BE2C (cell line): ENCODE measurements around the gene AMFR.

Source experiments
- DNase-seq: peaks from one replicate; pipeline ENCODE4 v3.0.0-alpha.2; 2020
- H3K27me3 ChIP-seq: fragments of 250-450 bp; sonication (Bioruptor Pico); 2 replicates; pipeline ENCODE4 v1.5.1; 2020; ENCODE audit warnings: mild to moderate bottlenecking
- H3K36me3 ChIP-seq: fragments of 250-450 bp; sonication (Bioruptor Pico); 2 replicates; pipeline ENCODE4 v1.5.1; 2020; ENCODE audit warnings: mild to moderate bottlenecking
- H3K4me1 ChIP-seq: fragments of 250-450 bp; sonication (Bioruptor Pico); 2 replicates; pipeline ENCODE4 v1.5.1; 2020
- H3K4me3 ChIP-seq: 2 replicates; pipeline ENCODE4 v1.5.1; 2011; ENCODE audit warnings: low read depth, low read length
- H3K9me3 ChIP-seq: fragments of 250-450 bp; sonication (Bioruptor Pico); 2 replicates; pipeline ENCODE4 v1.5.1; 2020
- TF ChIP-seq, protein P1 (sequence below): IDR thresholded peaks from 2 replicates; pipeline ENCODE4 v1.5.1; 2012; ENCODE audit warnings: mild to moderate bottlenecking, low read depth, low read length

AMFR gene

DNA sequence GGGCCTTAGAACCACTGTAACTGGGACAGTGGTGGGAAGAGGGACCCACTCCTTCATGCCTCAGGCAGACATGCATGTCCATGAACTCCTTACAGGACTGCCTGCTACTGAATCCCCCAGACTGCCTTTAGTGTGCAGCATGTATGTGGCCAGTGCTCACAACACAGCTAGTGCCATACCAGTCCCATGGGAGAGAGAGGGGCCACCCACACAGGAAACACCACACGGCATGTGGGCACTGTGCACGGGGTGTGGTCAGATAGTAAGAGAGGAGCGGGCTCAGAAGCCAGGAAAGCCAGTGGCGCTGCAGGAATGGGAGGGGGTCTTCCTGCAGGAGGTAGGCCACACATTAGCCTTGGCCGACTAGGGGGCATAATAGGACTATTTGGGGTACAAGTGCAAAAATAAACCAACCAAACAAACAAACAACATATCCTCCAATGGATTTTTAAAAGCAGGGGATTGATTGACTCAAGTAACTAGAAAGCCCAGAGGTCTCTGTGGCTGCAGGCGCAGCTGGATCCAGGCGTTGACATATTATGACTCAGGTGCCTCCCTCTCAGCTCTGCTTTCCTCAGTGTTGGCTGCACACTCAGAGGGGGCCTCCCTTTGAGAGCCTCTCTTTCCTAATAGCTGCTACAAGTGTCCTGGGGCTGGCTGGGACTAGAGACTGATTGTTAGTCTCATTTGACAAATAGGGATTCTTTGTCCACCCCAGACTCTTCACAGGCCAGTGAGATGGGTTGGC, 104.4 kb downstream of the AMFR start:
- Histone ChIP-seq H3K4me3 (no peak overlapping the region), H3K4me1 (peaks cover 11% of the 10 kb centered on the region), H3K9me3 (no peaks in the 10 kb centered on the region), H3K27me3 (no peaks in the 10 kb centered on the region), H3K36me3 (peaks cover 28% of the 10 kb centered on the region)
- TF ChIP-seq, protein P1, sequence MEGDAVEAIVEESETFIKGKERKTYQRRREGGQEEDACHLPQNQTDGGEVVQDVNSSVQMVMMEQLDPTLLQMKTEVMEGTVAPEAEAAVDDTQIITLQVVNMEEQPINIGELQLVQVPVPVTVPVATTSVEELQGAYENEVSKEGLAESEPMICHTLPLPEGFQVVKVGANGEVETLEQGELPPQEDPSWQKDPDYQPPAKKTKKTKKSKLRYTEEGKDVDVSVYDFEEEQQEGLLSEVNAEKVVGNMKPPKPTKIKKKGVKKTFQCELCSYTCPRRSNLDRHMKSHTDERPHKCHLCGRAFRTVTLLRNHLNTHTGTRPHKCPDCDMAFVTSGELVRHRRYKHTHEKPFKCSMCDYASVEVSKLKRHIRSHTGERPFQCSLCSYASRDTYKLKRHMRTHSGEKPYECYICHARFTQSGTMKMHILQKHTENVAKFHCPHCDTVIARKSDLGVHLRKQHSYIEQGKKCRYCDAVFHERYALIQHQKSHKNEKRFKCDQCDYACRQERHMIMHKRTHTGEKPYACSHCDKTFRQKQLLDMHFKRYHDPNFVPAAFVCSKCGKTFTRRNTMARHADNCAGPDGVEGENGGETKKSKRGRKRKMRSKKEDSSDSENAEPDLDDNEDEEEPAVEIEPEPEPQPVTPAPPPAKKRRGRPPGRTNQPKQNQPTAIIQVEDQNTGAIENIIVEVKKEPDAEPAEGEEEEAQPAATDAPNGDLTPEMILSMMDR, result no peak
- DNase-seq, result no peak

DNA sequence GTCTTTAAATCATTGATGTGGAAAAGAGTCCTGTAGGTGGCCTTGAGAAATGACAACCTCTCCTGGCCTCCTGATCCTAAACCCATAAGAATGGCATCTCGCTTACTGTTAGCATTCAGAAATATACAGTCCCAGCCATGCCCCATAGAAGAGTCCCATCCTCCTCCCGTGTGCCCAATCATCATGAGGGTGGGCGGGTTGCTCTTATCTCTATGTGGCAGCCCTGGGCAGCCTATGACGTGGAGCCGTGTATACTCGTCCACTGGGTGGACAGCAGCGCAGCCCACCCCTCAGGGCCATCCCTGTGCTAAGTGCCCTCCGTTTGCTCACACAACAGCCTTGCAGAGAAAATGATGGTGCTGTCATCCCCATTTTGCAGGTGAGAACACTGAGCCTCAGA, 105.3 kb downstream of the AMFR start:
- no peaks in the 10 kb centered on the region for H3K27me3 ChIP-seq
- TF ChIP-seq, protein P1, result no peak
- no peak overlapping the region for H3K4me3 ChIP-seq
- H3K9me3 ChIP-seq, result no peaks in the 10 kb centered on the region
- peaks cover 20% of the 10 kb centered on the region for H3K36me3 ChIP-seq
- DNase-seq, result no peak
- H3K4me1 ChIP-seq, result peaks cover 11% of the 10 kb centered on the region

DNA sequence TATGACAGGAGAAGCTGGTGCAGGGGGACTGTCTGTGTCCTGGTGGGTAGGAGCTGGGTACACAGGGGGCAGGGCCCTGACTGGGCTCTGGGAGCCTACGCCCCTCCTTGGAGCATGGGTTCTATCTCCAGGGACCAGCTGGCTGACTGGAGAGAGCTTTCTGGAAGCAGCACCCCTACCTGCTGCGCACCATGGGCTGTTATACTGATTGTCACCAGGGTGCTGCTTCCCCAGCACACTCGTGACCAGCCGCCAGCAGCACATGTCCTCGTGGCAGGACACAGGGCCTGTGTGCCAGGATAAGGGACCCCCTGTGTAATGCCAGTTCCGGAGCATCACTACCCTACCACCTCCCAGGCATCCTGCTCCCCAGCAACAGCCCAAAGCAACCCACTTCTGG, 106.0 kb downstream of the AMFR start:
- Histone ChIP-seq H3K9me3 (no peaks in the 10 kb centered on the region), H3K4me1 (peaks cover 11% of the 10 kb centered on the region), H3K4me3 (no peak overlapping the region), H3K36me3 (peaks cover 15% of the 10 kb centered on the region), H3K27me3 (no peaks in the 10 kb centered on the region)
- no peak for DNase-seq
- TF ChIP-seq, protein P1, result no peak

DNA sequence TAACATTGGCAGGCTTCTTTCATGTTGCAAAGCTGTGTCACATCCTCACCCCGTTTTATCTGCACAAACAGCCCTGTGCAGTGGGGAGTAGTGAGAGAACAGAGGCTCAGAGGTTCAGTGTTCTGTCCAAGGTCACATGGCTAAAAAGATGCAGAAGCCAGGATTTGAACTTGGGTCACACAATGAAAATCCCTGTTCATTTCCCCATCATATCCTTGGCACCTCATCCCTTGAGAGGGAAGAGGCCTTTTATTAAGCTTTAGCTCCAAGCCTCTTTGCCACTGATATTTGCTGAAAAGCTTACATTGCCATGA, 106.6 kb downstream of the AMFR start:
- Histone ChIP-seq H3K36me3 (peaks cover 19% of the 10 kb centered on the region), H3K4me3 (no peak overlapping the region), H3K4me1 (peaks cover 11% of the 10 kb centered on the region), H3K9me3 (no peaks in the 10 kb centered on the region), H3K27me3 (no peaks in the 10 kb centered on the region)
- TF ChIP-seq, protein P1, result no peak
- no peak for DNase-seq

DNA sequence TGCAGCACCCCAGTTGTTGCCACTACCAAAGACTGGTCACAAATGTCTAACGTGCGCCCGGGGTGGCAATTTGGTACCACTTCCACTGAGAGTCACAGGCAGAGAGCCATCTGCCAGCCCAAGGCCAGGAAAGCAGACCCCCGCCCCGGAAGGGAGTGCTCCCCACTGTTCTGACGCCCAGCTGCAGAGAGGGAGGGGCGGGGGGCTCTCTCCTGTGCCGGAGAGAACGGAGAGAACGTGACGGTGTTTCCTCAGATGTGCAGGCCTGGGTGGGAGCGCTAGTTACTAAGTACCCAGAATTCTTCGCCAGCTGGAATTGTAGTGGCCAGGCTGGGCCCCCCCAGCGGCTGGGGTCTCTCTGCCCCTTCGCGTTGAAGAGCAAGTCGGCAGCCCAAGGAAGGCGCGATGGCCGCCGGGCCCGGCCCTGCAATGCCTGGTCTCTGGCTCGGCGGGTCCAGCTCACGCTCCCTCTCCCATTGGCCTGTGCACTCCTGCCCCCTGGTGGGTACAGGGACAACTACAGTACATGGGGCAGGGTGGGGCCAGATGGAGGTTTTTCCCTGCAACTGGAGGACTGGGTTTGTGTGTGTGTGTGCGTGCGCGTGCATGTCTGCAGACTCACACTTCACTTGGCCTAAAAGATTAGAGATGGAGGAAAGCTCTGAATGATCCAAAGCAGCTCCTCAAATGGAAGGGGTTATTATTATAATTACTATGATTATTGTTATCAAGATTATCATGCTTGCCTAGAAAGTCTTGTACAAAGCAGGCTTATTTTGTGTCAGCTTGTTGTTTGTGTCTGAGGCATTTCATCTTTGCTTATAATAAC, 107.1 kb downstream of the AMFR start:
- H3K27me3 ChIP-seq, result no peaks in the 10 kb centered on the region
- H3K4me3 ChIP-seq, result peak overlapping the region; percentile 46
- peak; percentile 91 for DNase-seq

More for the DNA sequence above, 107.1 kb downstream of the AMFR start:
- TF ChIP-seq, protein P1, result peak; percentile 93
- Histone ChIP-seq H3K36me3 (peaks cover 19% of the 10 kb centered on the region), H3K4me1 (peaks cover 11% of the 10 kb centered on the region), H3K9me3 (no peaks in the 10 kb centered on the region)
